GM12878 (cell line): Measurements from ENCODE around the gene RPL10. TPM values are rescaled to one million over a fixed set of nuclear protein-coding genes. Genes with fewer than 3 reads are reported as not detected.
A peak's percentile ranks its signal among the peaks of the same experiment; 100 is the strongest.

ENCODE experiments used
- BCLAF1 ChIP-seq: fragments of 450-650 bp; IDR thresholded peaks from 2 replicates; pipeline ENCODE4 v1.6.1; 2017; ENCODE audit warnings: antibody characterized with exemption, mild to moderate bottlenecking, moderate library complexity
- CBX5 ChIP-seq: sonication (generic); IDR thresholded peaks from 2 replicates; pipeline ENCODE4 v1.6.1; 2016; ENCODE audit warnings: low read depth, moderate library complexity, mild to moderate bottlenecking, inconsistent platforms
- EP300 ChIP-seq, 2 experiments: fragments of 150-350 bp in 1 of 2; IDR thresholded peaks; 2 replicates each; pipeline ENCODE4 v1.6.1; 2011 to 2012; ENCODE audit warnings: low read depth in 2 of 2, low read length in 2 of 2, borderline replicate concordance in 1 of 2, improper control_type of control experiment in 1 of 2, inconsistent platforms in 1 of 2; ENCODE audit not compliant: control insufficient read depth in 1 of 2
- IRF3 ChIP-seq: fragments of 450-650 bp; IDR thresholded peaks from 2 replicates; pipeline ENCODE4 v1.6.1; 2014; ENCODE audit warnings: mild to moderate bottlenecking
- JUNB ChIP-seq: IDR thresholded peaks from 2 replicates; pipeline ENCODE4 v1.6.1; 2016; ENCODE audit warnings: antibody characterized with exemption, mild to moderate bottlenecking
- MYC ChIP-seq: IDR thresholded peaks from 2 replicates; pipeline ENCODE4 v1.6.1; 2011; ENCODE audit warnings: mild to moderate bottlenecking, low read length, moderate library complexity, inconsistent platforms; ENCODE audit not compliant: insufficient read depth, insufficient replicate concordance, insufficient read length, severe bottlenecking
- NFYB ChIP-seq: IDR thresholded peaks from 2 replicates; pipeline ENCODE4 v1.6.1; 2011; ENCODE audit warnings: low read depth, mild to moderate bottlenecking, low read length, improper control_type of control experiment, moderate library complexity; ENCODE audit not compliant: insufficient read depth
- POLR2AphosphoS2 ChIP-seq: IDR thresholded peaks from 2 replicates; pipeline ENCODE4 v1.6.1; 2011; ENCODE audit warnings: low read depth, mild to moderate bottlenecking, low read length, improper control_type of control experiment, moderate library complexity
- RELA ChIP-seq: fragments of 450-650 bp; IDR thresholded peaks from 2 replicates; pipeline ENCODE4 v1.8.0; 2014; ENCODE audit warnings: borderline replicate concordance; ENCODE audit not compliant: partially characterized antibody
- SMC3 ChIP-seq: IDR thresholded peaks from 2 replicates; pipeline ENCODE4 v1.6.1; 2011; ENCODE audit warnings: low read length, improper control_type of control experiment, borderline replicate concordance
- SP1 ChIP-seq: IDR thresholded peaks from one replicate; pipeline ENCODE4 v1.6.1; 2011; ENCODE audit warnings: low read depth, low read length
- TAF1 ChIP-seq: IDR thresholded peaks from 2 replicates; pipeline ENCODE4 v1.6.1; 2011; ENCODE audit warnings: mild to moderate bottlenecking, low read depth, low read length, borderline replicate concordance
- TCF12 ChIP-seq: IDR thresholded peaks from 2 replicates; pipeline ENCODE4 v1.6.1; 2011; ENCODE audit warnings: low read depth, mild to moderate bottlenecking, low read length
- TCF3 ChIP-seq: IDR thresholded peaks from 2 replicates; pipeline ENCODE4 v1.6.1; 2012; ENCODE audit warnings: low read depth, mild to moderate bottlenecking, low read length, borderline replicate concordance; ENCODE audit not compliant: insufficient read depth
- USF2 ChIP-seq: IDR thresholded peaks from 2 replicates; pipeline ENCODE4 v1.6.1; 2011; ENCODE audit warnings: low read depth, low read length, improper control_type of control experiment, borderline replicate concordance
- YY1 ChIP-seq: IDR thresholded peaks from 2 replicates; pipeline ENCODE4 v1.6.1; 2011; ENCODE audit warnings: low read depth, mild to moderate bottlenecking, low read length
- ZBTB33 ChIP-seq: fragments of 450-650 bp; IDR thresholded peaks from 2 replicates; pipeline ENCODE4 v1.6.1; 2017; ENCODE audit warnings: mild to moderate bottlenecking
- ZNF24 ChIP-seq: fragments of 450-650 bp; IDR thresholded peaks from 2 replicates; pipeline ENCODE4 v1.6.1; 2017; ENCODE audit warnings: antibody characterized with exemption, mild to moderate bottlenecking
- polyA plus RNA-seq, 11 experiments: library from polyadenylated mRNA; depleted of rRNA in 4 of 11; unstranded in 6 of 11; stranded (reverse) in 5 of 11; fragments of >200 nt; fragmentation: Nextera tagmentation in 4 of 11; fragmentation: Illumina TruSeq in 1 of 11; extraction: Ambion mirVana in 4 of 11; extraction: Trizol in 1 of 11; gene quantifications; 1 replicate in 1 of 11; 2 replicates in 10 of 11; pipeline versions ENCODE4 v1.2.1 to v1.2.3, GENCODE V29; 2011 to 2016; ENCODE audit warnings: inconsistent platforms in 2 of 11, missing spikeins in 2 of 11, low read depth in 1 of 11
- total RNA-seq, 4 experiments: library from RNA; depleted of rRNA in 3 of 4; stranded (reverse); fragments of >200 nt in 3 of 4; fragmentation: Illumina TruSeq in 1 of 4; extraction: Trizol in 1 of 4; gene quantifications; 2 replicates each; pipeline versions ENCODE4 v1.2.1 to v1.2.3, GENCODE V29; 2013 to 2021

The RPL10 gene
- total and polyA plus RNA-seq, 10 of the 15 experiments (the other 5 are each of a cell fraction or from before 2014, with no cell fraction given), result 1,938 to 7,222 (median 4,494) TPM

GRCh38 chrX:154428176-154429171, 30.3 kb downstream of the RPL10 start, which contains the start of gene ATP6AP1 (continued):
- TF ChIP-seq BCLAF1 (no peak), POLR2AphosphoS2 (no peak), TCF12 (no peak), ZNF24 (no peak), JUNB (no peak), TCF3 (no peak), USF2 (peak; percentile 42), CBX5 (no peak), MYC (no peak), TAF1 (peak; percentile 46; the same call in 1 of the 2 replicates), YY1 (peak; percentile 95), IRF3 (peak; percentile 87), EP300 (IDR thresholded peaks at IDR 0.05; ENCODE audit: borderline replicate concordance in 1 of 2, control insufficient read depth in 1 of 2, low read depth in 2 of 2, low read length in 2 of 2) (no peak), ZBTB33 (no peak), SMC3 (no peak), NFYB (peak; percentile 90), SP1 (peak; percentile 97), RELA (no peak)
